H1 (cell line): ENCODE results near the gene VPS51.

Experiments used
- CTCF ChIP-seq, 3 experiments: IDR thresholded peaks; 1 replicate in 2 of 3; 2 replicates in 1 of 3; pipeline versions ENCODE4 v1.5.1 to v1.6.1; 2011; ENCODE audit warnings: low read length in 3 of 3, mild to moderate bottlenecking in 3 of 3, inconsistent platforms in 2 of 3, low read depth in 1 of 3, moderate library complexity in 1 of 3; ENCODE audit not compliant: insufficient read depth in 1 of 3; ENCODE audit errors: control extremely low read depth in 1 of 3
- POLR2A ChIP-seq, 2 experiments: IDR thresholded peaks; 1 replicate in 1 of 2; 2 replicates in 1 of 2; pipeline ENCODE4 v1.6.1; 2011; ENCODE audit warnings: low read depth in 2 of 2, low read length in 2 of 2, mild to moderate bottlenecking in 2 of 2; ENCODE audit errors: control extremely low read depth in 1 of 2

- TF ChIP-seq POLR2A (IDR thresholded peaks at IDR 0.05; ENCODE audit: control extremely low read depth in 1 of 2, low read depth in 2 of 2, low read length in 2 of 2) (no peak), CTCF (IDR thresholded peaks at IDR 0.05; ENCODE audit: control extremely low read depth in 1 of 3, insufficient read depth in 1 of 3, low read depth in 1 of 3, low read length in 3 of 3) (no peak)
These were observed 31.2 kb upstream of the VPS51 start for GRCh38 chr11:65064847-65065240.
